NCI-H1694 treated with DMSO at 0.1 percent for 48 hours (cell line): ENCODE results near the gene TAF7.
A peak's percentile ranks its signal among the peaks of the same experiment; 100 is the strongest.
"Not testable (repeated sequence)": the region's sequence is repeated elsewhere in the genome, so short reads cannot be mapped to it uniquely, and the experiment has no call there.

Experiments
- DNase-seq: peaks from one replicate; lab custom pipeline; 2025; lab: John Stamatoyannopoulos, UW

TAF7 gene

GRCh38 chr5:141338538-141339306 is 18.1 kb upstream of the TAF7 start, which contains the start of gene PCDHGA2:
TSS of gene PCDHGA2 (plus strand) at chr5:141338760.
- no peak for DNase-seq

DNA sequence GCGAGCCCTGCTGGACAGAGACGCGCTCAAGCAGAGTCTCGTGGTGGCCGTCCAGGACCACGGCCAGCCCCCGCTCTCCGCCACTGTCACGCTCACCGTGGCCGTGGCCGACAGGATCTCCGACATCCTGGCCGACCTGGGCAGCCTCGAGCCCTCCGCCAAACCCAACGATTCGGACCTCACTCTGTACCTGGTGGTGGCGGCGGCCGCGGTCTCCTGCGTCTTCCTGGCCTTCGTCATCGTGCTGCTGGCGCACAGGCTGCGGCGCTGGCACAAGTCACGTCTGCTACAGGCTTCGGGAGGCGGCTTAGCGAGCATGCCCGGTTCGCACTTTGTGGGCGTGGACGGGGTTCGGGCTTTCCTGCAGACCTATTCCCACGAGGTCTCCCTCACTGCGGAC is 12.0 kb upstream of the TAF7 start:
- DNase-seq: not testable (repeated sequence)

GRCh38 chr5:141330299-141331080 is 9.9 kb upstream of the TAF7 start, which contains the start of gene PCDHGA1:
TSS of gene PCDHGA1 (plus strand) at chr5:141330514.
- peak; percentile 16 for DNase-seq

GRCh38 chr5:141328231-141328630 is 7.6 kb upstream of the TAF7 start:
- DNase-seq: no peak

GRCh38 chr5:141326088-141326854 is 5.7 kb upstream of the TAF7 start:
- no peak for DNase-seq

DNA sequence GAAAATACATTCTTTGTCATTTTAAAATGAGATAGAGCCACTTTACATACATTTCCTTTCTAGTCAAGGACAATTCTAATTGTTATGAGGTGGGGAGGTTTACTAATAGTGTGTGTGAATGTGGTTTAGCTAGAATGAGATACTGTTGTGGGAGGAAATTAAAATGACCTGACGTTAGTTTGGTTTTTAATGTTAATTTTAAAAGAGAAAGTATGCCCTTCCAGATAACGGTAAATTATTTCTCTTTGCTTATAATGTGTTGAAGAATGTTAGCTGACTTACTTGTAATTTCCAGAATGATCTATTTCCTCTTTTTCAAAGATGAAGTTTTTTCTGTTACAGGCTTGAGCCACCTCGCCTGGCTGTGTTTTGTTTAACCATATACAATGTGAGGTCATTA is 1.7 kb upstream of the TAF7 start:
- no peak for DNase-seq

DNA sequence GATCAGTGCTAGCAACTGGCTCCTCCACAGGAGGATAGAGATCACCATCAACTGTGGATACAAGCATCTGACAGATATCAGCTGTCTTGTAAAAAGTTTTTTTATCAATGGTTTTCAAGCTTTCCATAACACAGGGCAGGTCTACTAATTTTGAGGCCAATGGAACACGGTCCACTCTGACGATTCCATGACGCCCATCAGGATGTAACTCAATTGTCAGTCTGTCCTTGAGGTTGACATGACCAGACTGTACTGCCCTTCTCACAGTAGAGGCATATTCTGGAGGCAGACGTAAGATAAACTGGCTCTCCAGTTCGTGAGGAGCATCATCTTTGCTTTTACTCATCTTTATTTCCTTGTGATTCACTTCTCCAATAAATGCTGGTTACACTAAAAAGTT is 885 bp downstream of the TAF7 start:
- no peak for DNase-seq

GRCh38 chr5:141319202-141319601 is 1.4 kb downstream of the TAF7 start:
- DNase-seq: no peak

DNA sequence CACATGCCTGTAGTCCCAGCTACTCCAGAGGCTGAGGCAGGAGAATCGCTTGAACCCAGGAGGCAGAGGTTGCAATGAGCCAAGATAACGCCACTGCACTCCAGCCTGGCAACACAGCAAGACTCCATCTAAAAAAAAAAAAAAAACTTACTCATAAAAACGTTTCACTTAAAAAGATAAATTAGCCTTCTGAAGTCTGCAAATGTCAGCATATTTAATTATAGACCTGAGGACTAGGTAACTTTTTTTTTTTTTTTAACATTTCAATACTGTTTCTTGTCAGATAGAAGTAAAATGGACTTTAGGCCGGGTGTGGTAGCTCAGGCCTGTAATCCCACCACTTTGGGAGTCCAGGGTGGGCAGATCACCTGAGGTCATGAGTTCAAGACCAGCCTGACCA is 3.6 kb downstream of the TAF7 start:
- not testable (repeated sequence) for DNase-seq

GRCh38 chr5:141313711-141314110 is 6.9 kb downstream of the TAF7 start:
- DNase-seq: no peak

- no peak for DNase-seq
These were observed 14.0 kb downstream of the TAF7 start for GRCh38 chr5:141306630-141307029.

GRCh38 chr5:141303756-141304155 is 16.8 kb downstream of the TAF7 start, which contains the start of gene SLC25A2:
TSS of gene SLC25A2 (minus strand) at chr5:141304049. CDS start at chr5:141303865, 184 bp downstream.
- no peak for DNase-seq

DNA sequence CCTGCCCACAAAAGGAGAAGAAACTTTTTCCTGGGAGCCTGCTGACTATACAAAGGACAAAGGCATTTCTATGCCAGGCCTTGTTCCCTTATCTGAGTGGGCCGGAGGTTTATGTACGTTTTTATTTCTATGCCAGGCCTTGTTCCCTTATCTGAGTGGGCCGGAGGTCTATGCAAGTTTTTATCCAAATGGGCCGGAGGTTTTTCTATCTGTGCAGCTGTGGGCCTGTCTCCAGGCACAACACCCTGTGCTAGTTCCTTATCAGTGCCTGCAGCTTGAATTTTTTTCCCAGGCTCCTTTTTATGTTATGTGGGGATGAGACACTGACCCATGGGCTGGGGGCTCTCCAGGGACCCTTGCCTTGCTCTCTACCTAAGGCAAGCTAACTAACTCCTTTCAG is 22.2 kb downstream of the TAF7 start:
- no peak for DNase-seq

- DNase-seq: no peak
These were observed 47.7 kb downstream of the TAF7 start for GRCh38 chr5:141272906-141273305.

- no peak for DNase-seq
These were observed 51.4 kb downstream of the TAF7 start for GRCh38 chr5:141269195-141269594.
